T-helper 1 cell treated with Interleukin-12 subunit alpha and Interleukin-12 subunit beta and Interleukin-4 antibody, amounts not matched to agents 30 ng/mL and 1 ng/mL, for 36 hours (primary cell): ENCODE measurements around the gene LEFTY1. TPM values are rescaled to one million over a fixed set of nuclear protein-coding genes. Genes with fewer than 3 reads are reported as not detected.

Experiments used
- intact Hi-C: fragments of 100-400 bp; cut with micrococcal nuclease; formaldehyde crosslinking; loops from one replicate; pipeline ENCODE4 v1.15.1; 2024
- total RNA-seq: library from RNA; stranded (reverse); gene quantifications from 2 replicates; pipeline ENCODE4 v1.2.3, GENCODE V29; 2022

The LEFTY1 gene
- total RNA-seq, 1 donor from 2014 or later: not detected

- intact Hi-C loops: no loop called here
These were observed 13.7 kb downstream of the LEFTY1 start for GRCh38 chr1:225875044-225875815.

- intact Hi-C loops: no loop called here
These were observed 14.5 kb downstream of the LEFTY1 start for GRCh38 chr1:225874431-225874830.

- intact Hi-C loops: no loop called here
These were observed 15.6 kb downstream of the LEFTY1 start for GRCh38 chr1:225873281-225873850.

GRCh38 chr1:225872075-225872430 is 16.9 kb downstream of the LEFTY1 start:
- intact Hi-C loops: no loop called here

- intact Hi-C loops: no loop called here
These were observed 17.4 kb downstream of the LEFTY1 start for GRCh38 chr1:225871359-225872074.

GRCh38 chr1:225870911-225871310 is 18.0 kb downstream of the LEFTY1 start:
- intact Hi-C loops: no loop called here

GRCh38 chr1:225868631-225869330 is 20.2 kb downstream of the LEFTY1 start:
- intact Hi-C loops: no loop called here

GRCh38 chr1:225866981-225867380 is 22.0 kb downstream of the LEFTY1 start:
- intact Hi-C loops: loop anchor here (1.0 to 2.0 kb wide), 5 partner anchors 14 to 89 kb away; no protein-coding TSS in a partner anchor

- intact Hi-C loops: loop anchor here (1.0 to 2.0 kb wide), 5 partner anchors 15 to 88 kb away; no protein-coding TSS in a partner anchor
These were observed 22.7 kb downstream of the LEFTY1 start for GRCh38 chr1:225866061-225866837.

GRCh38 chr1:225865514-225865913 is 23.4 kb downstream of the LEFTY1 start:
- intact Hi-C loops: no loop called here

GRCh38 chr1:225863167-225863566 is 25.8 kb downstream of the LEFTY1 start:
- intact Hi-C loops: no loop called here

- intact Hi-C loops: no loop called here
These were observed 26.4 kb downstream of the LEFTY1 start for GRCh38 chr1:225862581-225862950.

GRCh38 chr1:225861834-225862580 is 26.9 kb downstream of the LEFTY1 start:
- intact Hi-C loops: no loop called here

GRCh38 chr1:225860876-225861441 is 28.0 kb downstream of the LEFTY1 start:
- intact Hi-C loops: no loop called here

- intact Hi-C loops: no loop called here
These were observed 28.8 kb downstream of the LEFTY1 start for GRCh38 chr1:225860107-225860506.

GRCh38 chr1:225859151-225859550 is 29.8 kb downstream of the LEFTY1 start:
- intact Hi-C loops: no loop called here

- intact Hi-C loops: no loop called here
These were observed 31.7 kb downstream of the LEFTY1 start for GRCh38 chr1:225857256-225857655.

GRCh38 chr1:225855503-225856300 is 33.2 kb downstream of the LEFTY1 start:
- intact Hi-C loops: no loop called here

- intact Hi-C loops: no loop called here
These were observed 35.5 kb downstream of the LEFTY1 start for GRCh38 chr1:225853441-225853840.
